Measurements from ENCODE around the gene PRUNE1. TPM values are rescaled to one million over a fixed set of nuclear protein-coding genes. Genes with fewer than 3 reads are reported as not detected.

The PRUNE1 gene
- total RNA-seq, 2 donors from 2014 or later = 33.1 to 36.6 TPM

DNA sequence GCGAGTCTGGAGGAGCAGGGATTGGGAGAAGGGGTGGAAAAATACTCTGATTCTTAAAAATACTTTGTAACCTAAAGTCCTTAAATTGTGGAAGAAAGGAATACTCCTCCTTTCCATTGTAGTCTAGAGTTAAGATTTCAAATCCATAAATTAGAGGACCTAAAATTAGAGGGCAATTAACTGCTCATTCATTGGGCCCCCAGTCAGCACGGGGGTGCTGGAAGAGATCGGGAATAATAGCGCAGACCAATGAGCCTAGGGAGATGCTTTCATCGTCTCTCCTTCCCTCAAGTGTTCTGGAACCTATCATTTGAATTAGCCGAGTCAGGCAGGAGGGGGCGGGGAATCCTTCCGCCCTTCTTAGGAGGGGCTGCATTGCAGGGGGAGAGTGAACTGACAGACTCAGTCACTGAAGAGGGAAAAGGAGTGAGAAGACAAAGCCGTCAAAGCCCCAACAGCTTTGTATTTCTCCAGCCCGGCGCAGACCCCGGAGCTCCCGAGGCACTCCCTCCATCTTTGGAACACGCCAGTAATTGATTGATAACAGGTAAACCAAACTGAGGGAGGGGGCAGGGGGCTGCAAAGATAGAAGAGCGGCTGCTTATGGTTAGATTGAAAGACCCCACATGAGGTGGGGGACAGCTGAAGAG, 51.9 kb downstream of the PRUNE1 start, which contains the start of gene MLLT11:
TSS of gene MLLT11 (plus strand) at position 391 of the 650 bp plus-strand sequence. CDS start 6,828 bp downstream, outside the sequence.
- intact Hi-C loops (cut with DNase I) = no loop called here
- ATAC-seq (peak; percentile 57 to 65), DNase-seq (peak; percentile 51)

DNA sequence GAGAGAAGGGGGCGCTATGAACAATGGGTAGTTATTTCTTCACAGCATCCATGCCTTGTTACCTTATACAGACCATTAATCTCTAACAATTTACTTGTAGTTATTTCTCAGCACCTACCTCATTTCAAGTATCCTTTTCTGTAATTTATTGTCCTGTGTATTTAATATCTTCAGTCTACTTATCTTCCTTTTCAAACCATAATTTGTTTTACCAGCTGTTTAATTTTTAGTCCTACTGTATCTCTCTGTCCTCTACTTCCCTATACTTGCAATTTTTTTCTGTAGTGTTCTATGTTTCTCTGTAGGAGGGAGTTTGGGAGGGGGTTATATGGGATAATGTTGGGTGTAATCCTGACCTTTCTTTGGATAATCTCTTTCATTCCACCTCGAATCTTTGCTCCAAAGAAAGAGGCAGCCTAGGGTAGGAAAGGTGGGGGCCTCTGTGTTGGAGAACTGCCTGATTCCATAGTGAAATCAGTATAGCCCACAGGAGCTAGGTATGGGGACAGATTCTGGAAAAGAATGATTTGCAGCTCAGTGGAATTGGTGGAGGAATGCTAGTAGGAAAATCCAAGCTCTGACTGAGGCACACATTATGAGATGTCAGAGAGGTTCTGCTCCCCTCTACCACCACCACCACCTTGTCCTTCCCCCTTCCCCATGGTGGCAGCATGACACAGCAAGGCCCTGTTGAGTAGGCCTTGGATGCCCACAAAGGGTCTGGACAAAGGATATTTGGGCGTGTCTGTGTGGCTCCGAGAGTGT, 52.6 kb downstream of the PRUNE1 start:
- no peak for ATAC-seq
- intact Hi-C loops (cut with DNase I) = no loop called here
- DNase-seq = no peak

DNA sequence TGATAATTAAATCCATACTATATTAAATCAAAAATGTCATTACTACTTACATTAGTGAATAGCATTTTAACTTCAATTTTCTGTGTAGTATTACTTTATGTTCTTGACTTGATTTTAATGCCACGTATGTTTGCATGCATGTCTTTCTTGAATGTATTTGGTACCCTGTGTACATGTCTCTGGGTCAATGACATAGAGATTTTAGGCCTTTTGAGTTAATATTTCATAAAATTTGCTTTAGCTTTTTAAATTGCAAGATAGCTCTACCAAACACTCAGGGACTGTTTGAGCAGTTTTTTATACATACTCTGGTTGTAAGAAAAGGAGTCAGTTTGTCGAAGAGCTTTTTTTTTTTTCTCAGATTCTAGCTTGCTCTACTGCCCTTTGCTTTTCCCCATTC, 53.5 kb downstream of the PRUNE1 start:
- ATAC-seq = no peak
- DNase-seq = no peak
- intact Hi-C loops (cut with DNase I) = no loop called here

DNA sequence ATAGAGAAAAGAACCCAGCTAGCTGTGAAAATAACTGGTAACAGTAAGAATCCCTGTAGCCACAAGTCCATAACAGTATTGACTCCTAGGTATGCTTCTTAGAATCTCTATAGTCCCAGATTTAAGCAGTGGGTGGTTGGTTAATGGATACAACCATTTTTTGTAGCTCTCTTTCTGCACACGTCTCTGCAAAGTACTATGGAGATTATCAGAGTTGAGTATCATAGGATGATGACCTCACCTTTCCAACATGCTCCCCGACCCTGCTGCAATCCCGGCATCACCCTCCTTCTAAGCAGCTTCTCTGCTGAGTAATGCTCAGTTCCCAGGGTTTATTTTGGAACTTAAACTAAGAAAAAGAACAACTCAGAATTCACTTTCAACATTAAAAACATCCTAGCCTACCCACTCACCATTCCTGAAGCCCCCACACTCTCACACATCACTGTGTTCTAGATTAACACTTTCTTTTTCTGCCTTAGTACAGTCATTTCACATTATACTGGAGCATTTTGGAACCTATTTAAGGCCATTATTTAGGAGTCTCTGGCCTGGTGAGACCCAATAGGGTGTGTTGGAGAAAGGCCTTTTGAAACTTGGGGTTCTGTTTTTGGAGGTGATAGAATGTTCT, 54.6 kb downstream of the PRUNE1 start:
- peak in 1 of 2 donors; percentile 41 for ATAC-seq
- intact Hi-C loops (cut with DNase I) = no loop called here
- no peak for DNase-seq

DNA sequence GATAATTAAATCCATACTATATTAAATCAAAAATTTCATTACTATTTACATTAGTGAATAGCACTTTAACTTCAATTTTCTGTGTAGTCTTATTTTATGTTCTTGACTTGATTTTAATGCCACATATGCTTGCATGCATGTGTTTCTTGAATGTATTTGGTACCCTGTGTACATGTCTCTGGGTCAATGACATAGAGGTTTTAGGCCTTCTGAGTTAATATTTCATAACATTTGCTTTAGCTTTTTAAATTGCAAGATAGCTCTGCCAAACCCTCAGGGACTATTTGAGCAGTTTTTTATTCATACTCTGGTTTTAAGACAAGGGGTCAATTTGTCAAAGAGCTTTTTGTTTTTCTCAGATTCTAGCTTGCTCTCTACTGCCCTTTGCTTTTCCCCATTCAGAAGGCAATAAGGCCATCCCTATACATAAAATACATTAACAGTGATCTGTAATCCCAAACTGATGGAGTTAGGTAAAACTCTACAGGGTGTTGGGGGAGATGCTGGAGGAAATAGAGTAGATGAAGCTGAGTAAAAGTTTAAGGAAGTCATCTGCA, 56.9 kb downstream of the PRUNE1 start:
- DNase-seq = no peak
- intact Hi-C loops (cut with DNase I) = no loop called here
- no peak for ATAC-seq

DNA sequence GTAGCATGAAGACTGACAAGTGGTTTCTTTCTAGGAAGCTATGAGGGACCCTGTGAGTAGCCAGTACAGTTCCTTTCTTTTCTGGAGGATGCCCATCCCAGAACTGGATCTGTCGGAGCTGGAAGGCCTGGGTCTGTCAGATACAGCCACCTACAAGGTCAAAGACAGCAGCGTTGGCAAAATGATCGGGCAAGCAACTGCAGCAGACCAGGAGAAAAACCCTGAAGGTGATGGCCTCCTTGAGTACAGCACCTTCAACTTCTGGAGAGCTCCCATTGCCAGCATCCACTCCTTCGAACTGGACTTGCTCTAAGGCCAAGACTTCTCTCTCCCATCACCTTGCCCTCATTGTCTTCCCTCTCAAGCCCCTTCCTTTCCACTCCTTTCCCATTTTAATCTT, 58.9 kb downstream of the PRUNE1 start:
- DNase-seq = no peak
- intact Hi-C loops (cut with DNase I) = no loop called here
- no peak for ATAC-seq

DNA sequence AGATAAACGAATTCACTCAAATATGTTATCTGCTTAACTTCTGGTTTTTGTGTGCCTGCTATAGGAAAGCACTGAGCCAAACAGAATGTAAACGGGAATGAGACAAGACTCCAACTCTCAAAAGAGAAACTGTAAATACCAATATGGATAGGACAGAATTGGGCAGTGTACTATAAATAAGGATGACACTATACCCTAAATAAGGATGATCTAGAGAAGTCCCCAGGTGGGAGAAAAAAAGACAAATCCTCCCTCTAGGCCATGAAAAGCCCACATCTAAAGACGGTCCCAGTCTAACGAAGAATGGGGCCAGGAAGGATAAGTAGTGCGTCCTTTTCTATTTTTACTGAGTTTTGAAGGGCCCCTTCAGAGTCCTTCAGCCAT, 60.8 kb downstream of the PRUNE1 start:
- intact Hi-C loops (cut with DNase I) = no loop called here
- DNase-seq = no peak
- no peak for ATAC-seq

DNA sequence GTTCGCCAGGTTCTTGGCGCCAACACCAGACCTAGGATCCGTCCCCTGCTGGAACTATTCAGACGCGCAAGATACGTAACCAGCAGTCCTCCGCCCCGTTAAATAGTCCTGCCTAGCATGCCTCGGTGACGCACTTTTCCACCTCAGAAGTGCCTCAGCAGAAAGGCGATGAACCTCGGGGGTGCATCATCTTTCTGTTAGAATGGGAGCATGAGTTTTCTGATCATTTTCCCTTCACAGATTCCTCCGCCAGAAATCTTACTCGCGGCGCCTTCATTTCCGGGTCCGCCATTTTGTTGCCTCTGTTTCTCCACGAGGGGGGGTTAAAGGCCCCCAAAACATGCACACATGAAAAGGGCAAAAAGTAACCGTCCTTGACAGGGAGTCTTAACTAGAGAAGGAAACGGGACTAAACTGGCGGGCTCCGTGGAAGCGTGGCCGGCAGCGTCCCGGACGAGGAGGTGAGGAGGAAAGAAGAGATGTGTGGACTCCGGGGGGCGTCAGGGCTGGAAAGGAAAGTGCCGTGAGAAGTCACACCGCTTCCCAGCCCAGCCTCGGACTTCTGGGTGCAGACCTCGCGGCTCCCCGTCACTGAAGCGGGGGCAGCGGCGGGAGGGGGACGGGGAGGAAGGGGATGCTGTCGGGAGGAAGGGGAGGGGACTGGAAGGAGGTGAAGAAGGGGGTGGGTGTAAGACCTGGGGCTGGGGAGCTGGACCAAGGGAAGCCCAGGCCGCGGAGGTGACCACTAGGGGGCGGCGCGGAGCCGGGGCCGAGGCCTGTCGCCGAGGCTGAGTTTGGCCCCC, 62.4 kb downstream of the PRUNE1 start, which contains the start of gene GABPB2:
TSS of gene GABPB2 (plus strand) at position 288 of the 803 bp plus-strand sequence. CDS start 17,429 bp downstream, outside the sequence.
- intact Hi-C loops (cut with DNase I) = loop anchor here in 1 of 2 donors (2.0 kb wide), 1 partner anchor 46 kb away; no protein-coding TSS in a partner anchor
- peak; percentile 94 to 96 for ATAC-seq
- peak; percentile 95 for DNase-seq

DNA sequence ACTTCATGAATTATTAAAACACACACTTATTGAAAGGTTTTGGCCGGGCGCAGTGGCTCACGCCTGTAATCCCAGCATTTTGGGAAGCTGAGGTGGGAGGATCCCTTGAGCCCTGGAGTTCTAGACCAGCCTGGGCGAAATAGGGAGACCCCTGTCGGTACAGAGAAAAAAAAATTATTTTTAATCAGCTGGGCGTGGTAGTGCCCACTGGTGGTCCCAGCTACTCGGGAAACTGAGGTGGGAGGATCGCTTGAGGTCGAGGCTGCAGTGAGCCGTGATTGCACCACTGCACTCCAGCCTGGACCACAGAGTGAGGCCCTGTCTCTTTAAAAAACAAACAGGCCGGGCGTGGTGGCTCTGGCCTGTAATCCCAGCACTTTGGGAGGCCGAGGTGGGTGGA, 64.0 kb downstream of the PRUNE1 start:
- DNase-seq (no peak), ATAC-seq (no peak)
- intact Hi-C loops (cut with DNase I) = no loop called here

Other genes starting within 250 kb of the PRUNE1 start
- gene CTSS, start 242.7 kb upstream of the PRUNE1 start, total RNA-seq = 10 to 100 TPM; 42.2 to 77.4 TPM
- 10 to 100 TPM; 17.5 to 18.4 TPM for gene CTSK, start 200.2 kb upstream of the PRUNE1 start, total RNA-seq
- gene ARNT, start 131.8 kb upstream of the PRUNE1 start, total RNA-seq = 10 to 100 TPM; 31.9 to 32.5 TPM
- gene CTXND2, start 121.3 kb upstream of the PRUNE1 start, total RNA-seq = not detected
- 10 to 100 TPM; 16.3 to 19.9 TPM for gene SETDB1, start 82.1 kb upstream of the PRUNE1 start, total RNA-seq
- gene CERS2, start 33.6 kb upstream of the PRUNE1 start, total RNA-seq = 100 to 1,000 TPM in 1 of 2 donors, 10 to 100 TPM in 1; 72.0 to 105 TPM
- gene ANXA9, start 26.2 kb upstream of the PRUNE1 start, total RNA-seq = under 1 TPM; 0.15 to 0.44 TPM
- gene MINDY1, start 1.5 kb upstream of the PRUNE1 start, total RNA-seq = 10 to 100 TPM; 32.2 to 36.2 TPM
- gene BNIPL, start 28.1 kb downstream of the PRUNE1 start, total RNA-seq = under 1 TPM; 0.15 to 0.16 TPM
- 1 to 10 TPM; 4.8 to 6.5 TPM for gene C1orf56, start 39.3 kb downstream of the PRUNE1 start, total RNA-seq
- gene CDC42SE1, start 51.2 kb downstream of the PRUNE1 start, total RNA-seq = 10 to 100 TPM; 36.5 to 55.3 TPM
- gene MLLT11, start 51.9 kb downstream of the PRUNE1 start, total RNA-seq = 1 to 10 TPM; 2.0 to 2.7 TPM
- gene GABPB2, start 62.3 kb downstream of the PRUNE1 start, total RNA-seq = 10 to 100 TPM; 13.4 to 15.6 TPM
- gene SEMA6C, start 138.2 kb downstream of the PRUNE1 start, total RNA-seq = 10 to 100 TPM; 23.6 to 37.0 TPM
- gene TNFAIP8L2, start 148.2 kb downstream of the PRUNE1 start, total RNA-seq = 1 to 10 TPM; 2.1 to 5.3 TPM
- gene LYSMD1, start 157.5 kb downstream of the PRUNE1 start, total RNA-seq = 10 to 100 TPM in 1 of 2 donors, 1 to 10 TPM in 1; 9.7 to 10.3 TPM
- 10 to 100 TPM; 19.4 to 20.9 TPM for gene SCNM1, start 157.7 kb downstream of the PRUNE1 start, total RNA-seq
- gene TMOD4, start 167.5 kb downstream of the PRUNE1 start, total RNA-seq = not detected
- gene VPS72, start 181.7 kb downstream of the PRUNE1 start, total RNA-seq = 10 to 100 TPM; 38.3 to 48.4 TPM
- gene PIP5K1A, start 190.1 kb downstream of the PRUNE1 start, total RNA-seq = 10 to 100 TPM; 34.7 to 46.9 TPM
- gene PSMD4, start 246.3 kb downstream of the PRUNE1 start, total RNA-seq = 100 to 1,000 TPM; 134 to 136 TPM

All from left cardiac atrium (tissue), 4 donors.